ENCODE measurements around the gene ZBTB4. TPM values are rescaled to one million over a fixed set of nuclear protein-coding genes. Genes with fewer than 3 reads are reported as not detected.

Gene ZBTB4
- total RNA-seq, 1 experiment from 2014 or later, result 14.7 TPM

- H4K20me1 ChIP-seq (ENCODE audit: low read length), result no peaks in the 10 kb centered on the region
- CTCF ChIA-PET, result no interaction called here
- no peak for DNase-seq
- H3F3A ChIP-seq (ENCODE audit: low read length, unreplicated experiment), result no peaks in the 10 kb centered on the region
- no peaks in the 10 kb centered on the region for H3K36me3 ChIP-seq (ENCODE audit: low read depth, low read length)
- H3K27me3 ChIP-seq (ENCODE audit: low read length), result no peaks in the 10 kb centered on the region
- TF ChIP-seq, protein P1, sequence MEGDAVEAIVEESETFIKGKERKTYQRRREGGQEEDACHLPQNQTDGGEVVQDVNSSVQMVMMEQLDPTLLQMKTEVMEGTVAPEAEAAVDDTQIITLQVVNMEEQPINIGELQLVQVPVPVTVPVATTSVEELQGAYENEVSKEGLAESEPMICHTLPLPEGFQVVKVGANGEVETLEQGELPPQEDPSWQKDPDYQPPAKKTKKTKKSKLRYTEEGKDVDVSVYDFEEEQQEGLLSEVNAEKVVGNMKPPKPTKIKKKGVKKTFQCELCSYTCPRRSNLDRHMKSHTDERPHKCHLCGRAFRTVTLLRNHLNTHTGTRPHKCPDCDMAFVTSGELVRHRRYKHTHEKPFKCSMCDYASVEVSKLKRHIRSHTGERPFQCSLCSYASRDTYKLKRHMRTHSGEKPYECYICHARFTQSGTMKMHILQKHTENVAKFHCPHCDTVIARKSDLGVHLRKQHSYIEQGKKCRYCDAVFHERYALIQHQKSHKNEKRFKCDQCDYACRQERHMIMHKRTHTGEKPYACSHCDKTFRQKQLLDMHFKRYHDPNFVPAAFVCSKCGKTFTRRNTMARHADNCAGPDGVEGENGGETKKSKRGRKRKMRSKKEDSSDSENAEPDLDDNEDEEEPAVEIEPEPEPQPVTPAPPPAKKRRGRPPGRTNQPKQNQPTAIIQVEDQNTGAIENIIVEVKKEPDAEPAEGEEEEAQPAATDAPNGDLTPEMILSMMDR (conservative IDR thresholded peaks at IDR 0.05; ENCODE audit: low read depth, low read length), result no peak
- no peak for TF ChIP-seq EZH2 (IDR thresholded peaks at IDR 0.05; ENCODE audit: low read length, unreplicated experiment)
- TF ChIP-seq EZH2phosphoT487 (IDR thresholded peaks at IDR 0.05; ENCODE audit: borderline replicate concordance, low read length), result no peak
- TSS peak; percentile 44 for BruUV-seq (replicated peaks)
- no peak overlapping the region for H2AFZ ChIP-seq (ENCODE audit: low read length)
- intact Hi-C loops (cut with micrococcal nuclease), result no loop called here
- no peak overlapping the region for H3K27ac ChIP-seq (ENCODE audit: low read length)
- no peak overlapping the region for H3K4me3 ChIP-seq (ENCODE audit: low read length)
- ATAC-seq, result no peak
- H3K79me2 ChIP-seq (ENCODE audit: low read length), result no peaks in the 10 kb centered on the region
- H3K4me1 ChIP-seq (ENCODE audit: insufficient read depth, low read length), result no peaks in the 10 kb centered on the region
- H3K9ac ChIP-seq (ENCODE audit: low read length), result no peak overlapping the region
- POLR2A ChIA-PET (ENCODE audit: unreplicated experiment), result no interaction called here
- H3K9me3 ChIP-seq (ENCODE audit: low read length), result no peaks in the 10 kb centered on the region
- H3K9me2 ChIP-seq (replicated peaks; ENCODE audit: low read length), result no peaks in the 10 kb centered on the region
- H3K4me2 ChIP-seq (ENCODE audit: low read length), result no peak overlapping the region
These were observed 60.8 kb downstream of the ZBTB4 start for GRCh38 chr17:7418472-7419152.

- ATAC-seq (no peak), DNase-seq (no peak)
- H3K27me3 ChIP-seq (ENCODE audit: low read length), result no peaks in the 10 kb centered on the region
- H3K4me2 ChIP-seq (ENCODE audit: low read length), result no peak overlapping the region
- H3F3A ChIP-seq (ENCODE audit: low read length, unreplicated experiment), result no peaks in the 10 kb centered on the region
- H2AFZ ChIP-seq (ENCODE audit: low read length), result no peak overlapping the region
- no peaks in the 10 kb centered on the region for H3K4me1 ChIP-seq (ENCODE audit: insufficient read depth, low read length)
- no peak for TF ChIP-seq EZH2 (IDR thresholded peaks at IDR 0.05; ENCODE audit: low read length, unreplicated experiment)
- TF ChIP-seq EZH2phosphoT487 (IDR thresholded peaks at IDR 0.05; ENCODE audit: borderline replicate concordance, low read length), result no peak
- TF ChIP-seq, protein P1 (conservative IDR thresholded peaks at IDR 0.05; ENCODE audit: low read depth, low read length), result no peak
- ChIA-PET POLR2A (ENCODE audit: unreplicated experiment) (no interaction called here), CTCF (no interaction called here)
- no peaks in the 10 kb centered on the region for H3K9me2 ChIP-seq (replicated peaks; ENCODE audit: low read length)
- no peak overlapping the region for H3K4me3 ChIP-seq (ENCODE audit: low read length)
- intact Hi-C loops (cut with micrococcal nuclease), result no loop called here
- H3K36me3 ChIP-seq (ENCODE audit: low read depth, low read length), result no peaks in the 10 kb centered on the region
- no peak overlapping the region for H3K27ac ChIP-seq (ENCODE audit: low read length)
- no peaks in the 10 kb centered on the region for H3K79me2 ChIP-seq (ENCODE audit: low read length)
- H4K20me1 ChIP-seq (ENCODE audit: low read length), result no peaks in the 10 kb centered on the region
- BruUV-seq (replicated peaks), result no TSS peak
- no peaks in the 10 kb centered on the region for H3K9me3 ChIP-seq (ENCODE audit: low read length)
- no peak overlapping the region for H3K9ac ChIP-seq (ENCODE audit: low read length)
These were observed 62.3 kb downstream of the ZBTB4 start for GRCh38 chr17:7417056-7417655.

DNA sequence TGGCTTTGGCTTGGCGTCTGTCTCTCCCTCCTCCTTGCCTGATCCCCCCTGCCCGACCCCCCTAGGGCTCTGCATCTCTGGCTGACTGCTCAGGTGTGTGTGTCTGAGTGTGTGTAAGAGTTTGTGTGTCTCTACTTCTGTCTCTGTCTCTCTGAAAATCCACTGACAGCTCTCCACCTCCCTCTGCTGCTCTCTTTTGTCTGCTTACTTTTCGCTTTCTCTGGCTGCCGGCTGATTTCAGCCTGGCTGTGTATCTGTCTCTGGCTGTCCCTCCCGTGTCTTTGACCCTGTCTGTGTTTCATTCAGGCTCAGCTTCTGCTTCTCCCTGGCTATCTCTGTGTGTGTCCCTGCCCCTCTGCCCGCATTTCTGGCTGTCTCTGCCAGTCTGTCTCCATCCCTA is 63.1 kb downstream of the ZBTB4 start:
- ChIA-PET POLR2A (ENCODE audit: unreplicated experiment) (no interaction called here), CTCF (no interaction called here)
- no peak overlapping the region for H3K9ac ChIP-seq (ENCODE audit: low read length)
- no peaks in the 10 kb centered on the region for H4K20me1 ChIP-seq (ENCODE audit: low read length)
- no peaks in the 10 kb centered on the region for H3K9me2 ChIP-seq (replicated peaks; ENCODE audit: low read length)
- no peak overlapping the region for H2AFZ ChIP-seq (ENCODE audit: low read length)
- H3K9me3 ChIP-seq (ENCODE audit: low read length), result no peaks in the 10 kb centered on the region
- H3K27ac ChIP-seq (ENCODE audit: low read length), result no peak overlapping the region
- intact Hi-C loops (cut with micrococcal nuclease), result no loop called here
- H3F3A ChIP-seq (ENCODE audit: low read length, unreplicated experiment), result no peaks in the 10 kb centered on the region
- no peaks in the 10 kb centered on the region for H3K27me3 ChIP-seq (ENCODE audit: low read length)
- DNase-seq, result no peak
- BruUV-seq (replicated peaks), result no TSS peak
- no peak overlapping the region for H3K4me2 ChIP-seq (ENCODE audit: low read length)
- no peaks in the 10 kb centered on the region for H3K36me3 ChIP-seq (ENCODE audit: low read depth, low read length)
- H3K4me1 ChIP-seq (ENCODE audit: insufficient read depth, low read length), result no peaks in the 10 kb centered on the region
- TF ChIP-seq, protein P1 (conservative IDR thresholded peaks at IDR 0.05; ENCODE audit: low read depth, low read length), result no peak
- H3K79me2 ChIP-seq (ENCODE audit: low read length), result no peaks in the 10 kb centered on the region
- ATAC-seq, result no peak
- no peak overlapping the region for H3K4me3 ChIP-seq (ENCODE audit: low read length)

Measured in PC-3 (cell line).